ENCODE results near the gene RNF130.
A peak's percentile ranks its signal among the peaks of the same experiment; 100 is the strongest.

Gene RNF130

DNA sequence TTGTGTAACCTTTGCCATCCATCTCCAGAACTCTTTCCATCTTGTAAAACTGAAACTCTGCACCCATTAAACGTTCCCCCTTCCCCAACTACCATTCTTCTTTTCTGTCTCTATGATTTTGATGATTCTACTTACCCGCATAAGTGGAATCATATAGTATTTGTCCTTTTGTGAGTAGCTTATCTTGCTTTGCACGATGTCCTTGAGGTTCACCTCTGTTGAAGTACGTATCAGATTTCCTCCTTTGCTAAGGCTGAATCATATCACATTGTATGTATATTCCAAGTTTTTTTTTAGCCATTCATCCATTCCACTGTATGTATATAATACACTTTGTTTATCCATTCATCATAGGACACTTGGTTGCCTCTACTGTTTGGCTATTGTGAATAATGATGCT is 2.9 kb upstream of the RNF130 start:
- Histone ChIP-seq H3K36me3 (ENCODE audit: control insufficient read depth in 2 of 2, insufficient read depth in 2 of 2, low read length in 2 of 2) (no peaks in the 10 kb centered on the region), H3K9me3 (ENCODE audit: control insufficient read depth in 2 of 2, low read length in 2 of 2) (no peaks in the 10 kb centered on the region), H3K4me3 (ENCODE audit: low read length in 2 of 2) (no peak overlapping the region), H3K27me3 (ENCODE audit: control insufficient read depth in 2 of 2, insufficient read depth in 2 of 2, low read length in 2 of 2) (no peaks in the 10 kb centered on the region), H3K27ac (ENCODE audit: low read depth in 2 of 2, low read length in 2 of 2) (no peak overlapping the region), H3K4me1 (ENCODE audit: control insufficient read depth in 2 of 2, insufficient read depth in 2 of 2, low read length in 2 of 2) (peaks cover 7 to 15% of the 10 kb centered on the region in 2 donors), H3K9ac (ENCODE audit: low read depth in 1 of 2, low read length in 2 of 2) (no peak overlapping the region)

DNA sequence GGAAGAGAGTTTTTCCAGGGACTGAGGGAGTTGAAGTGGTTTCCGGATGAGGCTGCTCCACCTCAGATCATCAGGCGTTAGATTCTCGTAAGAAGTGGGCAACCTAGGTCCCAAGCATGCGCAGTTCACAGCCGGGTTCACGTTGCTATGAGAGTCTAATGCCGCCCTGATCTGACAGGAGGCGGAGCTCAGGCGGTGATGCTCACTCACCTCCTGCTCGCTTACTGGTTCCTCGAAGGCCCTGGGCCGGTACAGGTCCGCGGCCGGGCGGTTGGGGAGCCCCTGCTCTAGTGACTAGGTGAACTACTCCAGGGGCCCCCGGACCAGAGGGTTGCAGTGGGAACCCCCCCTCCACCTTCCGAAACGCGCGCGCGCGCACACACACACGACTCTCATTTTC is 997 bp upstream of the RNF130 start:
- Histone ChIP-seq H3K9me3 (ENCODE audit: control insufficient read depth in 2 of 2, low read length in 2 of 2) (no peaks in the 10 kb centered on the region), H3K27me3 (ENCODE audit: control insufficient read depth in 2 of 2, insufficient read depth in 2 of 2, low read length in 2 of 2) (no peaks in the 10 kb centered on the region), H3K36me3 (ENCODE audit: control insufficient read depth in 2 of 2, insufficient read depth in 2 of 2, low read length in 2 of 2) (no peaks in the 10 kb centered on the region), H3K27ac (ENCODE audit: low read depth in 2 of 2, low read length in 2 of 2) (peak overlapping the region in 1 of 2 donors; percentile 99), H3K4me3 (ENCODE audit: low read length in 2 of 2) (peak overlapping the region in 1 of 2 donors; percentile 83), H3K4me1 (ENCODE audit: control insufficient read depth in 2 of 2, insufficient read depth in 2 of 2, low read length in 2 of 2) (peaks cover 7 to 18% of the 10 kb centered on the region in 2 donors), H3K9ac (ENCODE audit: low read depth in 1 of 2, low read length in 2 of 2) (peak overlapping the region in 1 of 2 donors; percentile 90)

DNA sequence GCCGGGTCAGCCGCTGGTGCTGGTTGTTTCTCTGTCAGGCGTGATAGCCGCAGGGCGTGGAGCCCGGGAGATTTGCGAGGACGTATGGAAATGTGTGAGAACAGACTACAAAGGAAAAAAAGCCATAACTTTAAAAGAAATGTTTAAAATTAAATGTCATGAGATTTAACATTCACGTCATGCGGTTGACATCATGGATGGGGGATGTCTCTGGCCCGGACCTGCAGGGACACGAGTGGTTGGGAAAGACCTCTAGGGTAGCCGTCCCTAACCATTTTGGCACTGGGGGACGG is 643 bp upstream of the RNF130 start:
- Histone ChIP-seq H3K9ac (ENCODE audit: low read depth in 1 of 2, low read length in 2 of 2) (peak overlapping the region in 1 of 2 donors; percentile 90), H3K9me3 (ENCODE audit: control insufficient read depth in 2 of 2, low read length in 2 of 2) (no peaks in the 10 kb centered on the region), H3K27ac (ENCODE audit: low read depth in 2 of 2, low read length in 2 of 2) (peak overlapping the region; percentile 94 to 99), H3K27me3 (ENCODE audit: control insufficient read depth in 2 of 2, insufficient read depth in 2 of 2, low read length in 2 of 2) (no peaks in the 10 kb centered on the region), H3K4me1 (ENCODE audit: control insufficient read depth in 2 of 2, insufficient read depth in 2 of 2, low read length in 2 of 2) (peaks cover 7 to 18% of the 10 kb centered on the region in 2 donors), H3K36me3 (ENCODE audit: control insufficient read depth in 2 of 2, insufficient read depth in 2 of 2, low read length in 2 of 2) (no peaks in the 10 kb centered on the region), H3K4me3 (ENCODE audit: low read length in 2 of 2) (peak overlapping the region; percentile 31 to 83)

DNA sequence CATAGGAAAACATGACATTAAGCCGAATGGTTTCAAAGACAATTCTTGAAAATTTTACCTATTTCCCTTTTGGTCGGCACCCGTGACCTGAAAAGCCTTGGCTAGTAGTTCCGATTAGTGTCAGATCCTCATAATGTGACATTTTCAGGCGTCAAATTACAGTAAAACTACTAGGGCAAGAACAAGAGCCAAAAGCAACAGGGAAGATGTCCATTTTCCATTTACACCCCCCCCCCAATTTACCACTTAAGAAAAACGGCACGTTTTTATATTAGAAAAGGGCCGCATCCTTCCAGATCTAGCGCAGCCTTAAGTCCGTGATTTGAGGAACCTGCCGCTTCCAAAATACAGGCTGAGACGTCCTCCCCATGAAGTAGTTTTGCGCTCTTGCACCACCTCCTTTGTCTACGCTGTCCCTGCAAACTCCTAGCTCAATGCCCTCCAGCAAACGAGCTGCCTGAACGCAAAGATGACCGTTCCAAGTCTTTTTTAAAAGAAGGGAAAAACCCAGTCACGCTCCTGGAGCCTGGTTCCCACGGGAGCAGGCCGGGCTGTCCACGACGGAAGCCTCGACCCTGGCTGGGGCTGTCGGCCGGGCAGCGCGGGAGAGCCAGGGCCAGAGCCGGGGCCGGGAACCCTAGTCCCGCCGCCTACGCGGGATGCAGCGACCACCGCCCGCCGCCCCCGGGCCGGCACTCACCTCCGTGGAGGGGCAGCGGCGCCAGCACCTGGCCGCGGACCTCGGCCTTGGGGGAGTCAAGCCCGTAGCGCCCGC is 616 bp downstream of the RNF130 start:
- Histone ChIP-seq H3K4me1 (ENCODE audit: control insufficient read depth in 2 of 2, insufficient read depth in 2 of 2, low read length in 2 of 2) (peaks cover 8 to 18% of the 10 kb centered on the region in 2 donors), H3K27me3 (ENCODE audit: control insufficient read depth in 2 of 2, insufficient read depth in 2 of 2, low read length in 2 of 2) (no peaks in the 10 kb centered on the region), H3K36me3 (ENCODE audit: control insufficient read depth in 2 of 2, insufficient read depth in 2 of 2, low read length in 2 of 2) (no peaks in the 10 kb centered on the region), H3K27ac (ENCODE audit: low read depth in 2 of 2, low read length in 2 of 2) (peak overlapping the region; percentile 77 to 99), H3K9ac (ENCODE audit: low read depth in 1 of 2, low read length in 2 of 2) (peak overlapping the region; percentile 77 to 90), H3K4me3 (ENCODE audit: low read length in 2 of 2) (peak overlapping the region; percentile 83 to 86), H3K9me3 (ENCODE audit: control insufficient read depth in 2 of 2, low read length in 2 of 2) (no peaks in the 10 kb centered on the region)

DNA sequence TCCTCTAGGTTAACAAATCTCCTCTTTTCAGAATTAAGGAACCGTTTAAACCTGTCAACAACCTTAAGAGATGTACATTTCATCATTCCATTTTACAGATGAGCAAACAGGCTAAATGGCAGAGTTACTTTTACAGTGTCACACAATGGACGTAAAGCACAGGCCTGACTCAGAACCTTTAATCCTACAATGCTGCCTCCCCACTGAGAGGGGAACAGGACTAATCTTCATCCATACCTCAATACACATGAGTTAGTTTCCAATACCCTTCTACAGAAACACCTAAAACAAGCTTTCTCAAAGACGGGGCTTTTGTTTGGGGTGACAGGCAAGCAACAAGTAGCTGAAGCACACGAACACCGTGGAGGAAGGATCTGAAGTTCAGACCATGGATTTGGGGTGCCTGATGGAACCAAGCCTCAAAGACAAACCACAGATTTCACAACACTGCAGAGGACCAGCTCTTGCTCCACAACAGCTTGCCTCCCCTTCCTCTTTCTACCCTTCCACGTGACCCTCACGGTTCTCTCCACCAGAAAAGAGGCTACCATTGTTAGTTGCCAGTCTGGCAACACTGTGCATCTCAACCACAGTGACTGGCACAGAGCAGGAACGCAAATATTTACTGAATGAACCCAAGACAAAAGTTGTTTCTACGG is 1.8 kb downstream of the RNF130 start:
- no peaks in the 10 kb centered on the region for H3K9me3 ChIP-seq (ENCODE audit: control insufficient read depth in 2 of 2, low read length in 2 of 2)
- peaks cover 10 to 18% of the 10 kb centered on the region in 2 donors for H3K4me1 ChIP-seq (ENCODE audit: control insufficient read depth in 2 of 2, insufficient read depth in 2 of 2, low read length in 2 of 2)
- no peaks in the 10 kb centered on the region for H3K27me3 ChIP-seq (ENCODE audit: control insufficient read depth in 2 of 2, insufficient read depth in 2 of 2, low read length in 2 of 2)
- H3K4me3 ChIP-seq (ENCODE audit: low read length in 2 of 2): peak overlapping the region; percentile 83 to 86
- H3K36me3 ChIP-seq (ENCODE audit: control insufficient read depth in 2 of 2, insufficient read depth in 2 of 2, low read length in 2 of 2): no peaks in the 10 kb centered on the region
- H3K9ac ChIP-seq (ENCODE audit: low read depth in 1 of 2, low read length in 2 of 2): peak overlapping the region in 1 of 2 donors; percentile 63
- peak overlapping the region; percentile 55 to 77 for H3K27ac ChIP-seq (ENCODE audit: low read depth in 2 of 2, low read length in 2 of 2)

DNA sequence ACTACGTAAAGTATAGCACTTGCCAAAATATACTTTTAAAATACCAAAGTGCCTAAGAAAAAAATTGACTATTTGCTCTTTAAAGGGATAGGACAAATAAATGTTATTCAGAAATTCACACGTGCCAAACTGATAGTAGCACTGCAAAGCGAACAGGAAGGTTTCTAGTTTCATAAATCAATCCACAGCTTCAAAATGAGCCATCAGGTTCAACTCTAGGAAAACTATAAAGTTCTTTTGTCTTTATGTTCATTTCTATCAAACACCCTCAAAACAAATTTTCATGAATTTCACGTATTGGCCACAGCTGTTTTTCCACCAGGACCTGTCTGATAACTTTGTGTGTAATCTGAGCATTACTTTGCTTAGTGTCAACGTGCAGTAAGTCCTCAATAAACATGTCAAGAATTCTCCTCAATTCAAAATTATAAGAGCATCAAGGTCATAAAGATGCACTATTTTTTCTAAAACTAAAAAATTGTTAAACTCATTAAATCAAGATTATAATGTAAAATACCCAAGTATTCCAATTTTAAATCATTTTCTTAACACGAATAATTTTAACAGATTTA is 3.0 kb downstream of the RNF130 start:
- no peak overlapping the region for H3K4me3 ChIP-seq (ENCODE audit: low read length in 2 of 2)
- H3K36me3 ChIP-seq (ENCODE audit: control insufficient read depth in 2 of 2, insufficient read depth in 2 of 2, low read length in 2 of 2): no peaks in the 10 kb centered on the region
- H3K27ac ChIP-seq (ENCODE audit: low read depth in 2 of 2, low read length in 2 of 2): no peak overlapping the region
- no peaks in the 10 kb centered on the region for H3K27me3 ChIP-seq (ENCODE audit: control insufficient read depth in 2 of 2, insufficient read depth in 2 of 2, low read length in 2 of 2)
- H3K9ac ChIP-seq (ENCODE audit: low read depth in 1 of 2, low read length in 2 of 2): no peak overlapping the region
- peaks cover 10 to 18% of the 10 kb centered on the region in 2 donors for H3K4me1 ChIP-seq (ENCODE audit: control insufficient read depth in 2 of 2, insufficient read depth in 2 of 2, low read length in 2 of 2)
- H3K9me3 ChIP-seq (ENCODE audit: control insufficient read depth in 2 of 2, low read length in 2 of 2): no peaks in the 10 kb centered on the region

DNA sequence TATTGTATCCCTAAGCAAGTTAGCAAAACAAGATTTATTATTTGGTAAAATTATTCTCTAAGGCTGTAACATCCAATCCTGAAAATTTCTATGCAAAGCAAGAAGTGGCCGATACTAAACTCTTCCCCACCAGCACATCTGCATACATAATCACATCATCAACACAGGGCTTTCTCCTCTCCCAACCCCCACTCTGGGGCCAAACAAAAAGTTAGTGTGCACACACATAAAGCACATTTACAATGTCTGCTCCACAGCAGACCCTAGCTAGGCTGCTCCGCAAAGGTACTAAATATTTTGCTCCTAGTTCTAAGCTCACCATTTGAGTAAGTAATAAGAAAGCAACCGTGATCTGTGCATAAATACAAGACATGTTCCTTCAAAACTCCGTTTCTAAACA is 3.6 kb downstream of the RNF130 start:
- Histone ChIP-seq H3K9ac (ENCODE audit: low read depth in 1 of 2, low read length in 2 of 2) (no peak overlapping the region), H3K27me3 (ENCODE audit: control insufficient read depth in 2 of 2, insufficient read depth in 2 of 2, low read length in 2 of 2) (no peaks in the 10 kb centered on the region), H3K4me3 (ENCODE audit: low read length in 2 of 2) (no peak overlapping the region), H3K36me3 (ENCODE audit: control insufficient read depth in 2 of 2, insufficient read depth in 2 of 2, low read length in 2 of 2) (no peaks in the 10 kb centered on the region), H3K9me3 (ENCODE audit: control insufficient read depth in 2 of 2, low read length in 2 of 2) (no peaks in the 10 kb centered on the region), H3K27ac (ENCODE audit: low read depth in 2 of 2, low read length in 2 of 2) (no peak overlapping the region), H3K4me1 (ENCODE audit: control insufficient read depth in 2 of 2, insufficient read depth in 2 of 2, low read length in 2 of 2) (peaks cover 10 to 18% of the 10 kb centered on the region in 2 donors)

DNA sequence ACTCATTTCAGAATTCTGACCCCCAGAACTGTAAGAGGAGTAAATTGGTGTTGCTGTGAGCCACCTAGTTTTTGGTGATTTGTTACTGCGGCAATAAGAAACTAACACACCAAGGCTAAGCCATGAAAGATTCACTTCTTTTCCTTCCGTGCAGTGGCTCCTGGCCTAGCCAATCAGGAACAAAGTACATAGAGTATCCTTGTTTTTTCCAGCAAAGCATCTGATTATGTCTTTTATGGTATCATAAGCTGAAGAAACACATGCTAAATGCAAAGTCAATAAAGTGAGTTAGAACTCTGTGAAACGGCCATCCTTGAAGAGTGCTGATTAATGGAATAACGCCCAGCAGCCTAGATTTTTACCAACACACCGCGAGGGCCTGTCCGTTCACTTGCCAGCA is 11.4 kb downstream of the RNF130 start:
- Histone ChIP-seq H3K9ac (ENCODE audit: low read depth in 1 of 2, low read length in 2 of 2) (no peak overlapping the region), H3K9me3 (ENCODE audit: control insufficient read depth in 2 of 2, low read length in 2 of 2) (no peaks in the 10 kb centered on the region), H3K36me3 (ENCODE audit: control insufficient read depth in 2 of 2, insufficient read depth in 2 of 2, low read length in 2 of 2) (no peaks in the 10 kb centered on the region), H3K27ac (ENCODE audit: low read depth in 2 of 2, low read length in 2 of 2) (no peak overlapping the region), H3K4me3 (ENCODE audit: low read length in 2 of 2) (no peak overlapping the region), H3K27me3 (ENCODE audit: control insufficient read depth in 2 of 2, insufficient read depth in 2 of 2, low read length in 2 of 2) (no peaks in the 10 kb centered on the region), H3K4me1 (ENCODE audit: control insufficient read depth in 2 of 2, insufficient read depth in 2 of 2, low read length in 2 of 2) (no peaks in the 10 kb centered on the region)

DNA sequence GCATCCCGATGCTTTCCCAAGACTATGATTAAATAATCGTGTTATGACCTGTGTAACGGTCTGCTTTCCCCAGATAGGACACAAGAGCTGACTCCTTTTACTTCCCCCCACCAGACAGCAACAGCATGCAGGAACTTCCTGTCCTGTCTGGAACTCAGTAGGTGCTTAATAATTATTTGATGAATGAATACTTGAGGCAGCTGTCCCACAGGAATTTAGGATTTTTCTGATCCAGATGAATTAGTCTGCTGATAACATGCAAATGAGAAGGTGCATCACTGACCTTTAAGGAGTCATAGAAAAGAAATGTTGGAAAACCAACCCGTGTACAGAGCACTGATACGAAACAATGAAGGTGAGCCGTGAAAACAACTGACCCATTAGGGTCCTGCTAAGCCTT is 12.2 kb downstream of the RNF130 start:
- no peak overlapping the region for H3K9ac ChIP-seq (ENCODE audit: low read depth in 1 of 2, low read length in 2 of 2)
- H3K4me1 ChIP-seq (ENCODE audit: control insufficient read depth in 2 of 2, insufficient read depth in 2 of 2, low read length in 2 of 2): no peaks in the 10 kb centered on the region
- H3K9me3 ChIP-seq (ENCODE audit: control insufficient read depth in 2 of 2, low read length in 2 of 2): no peaks in the 10 kb centered on the region
- no peaks in the 10 kb centered on the region for H3K27me3 ChIP-seq (ENCODE audit: control insufficient read depth in 2 of 2, insufficient read depth in 2 of 2, low read length in 2 of 2)
- no peak overlapping the region for H3K27ac ChIP-seq (ENCODE audit: low read depth in 2 of 2, low read length in 2 of 2)
- no peaks in the 10 kb centered on the region for H3K36me3 ChIP-seq (ENCODE audit: control insufficient read depth in 2 of 2, insufficient read depth in 2 of 2, low read length in 2 of 2)
- no peak overlapping the region for H3K4me3 ChIP-seq (ENCODE audit: low read length in 2 of 2)

DNA sequence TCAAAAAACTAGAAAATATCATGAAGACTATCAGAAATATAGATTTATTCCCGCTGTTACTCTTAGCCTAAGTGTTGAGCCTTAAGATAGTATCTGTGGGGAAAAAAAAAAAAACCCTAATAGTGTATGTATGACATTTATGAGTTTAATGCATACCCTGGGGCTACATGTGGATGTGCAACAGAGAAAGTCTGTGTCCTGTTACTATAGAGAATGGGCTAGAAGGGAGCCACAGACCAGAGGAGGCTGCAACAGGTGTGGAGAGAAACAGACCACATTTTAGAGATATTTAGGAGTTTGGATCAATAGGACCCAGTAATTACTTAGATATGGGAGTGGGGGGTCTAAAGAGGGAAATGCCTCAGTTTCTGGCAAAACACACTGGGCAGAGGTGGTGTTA is 15.4 kb downstream of the RNF130 start:
- H3K27ac ChIP-seq (ENCODE audit: low read depth in 2 of 2, low read length in 2 of 2): no peak overlapping the region
- H3K9me3 ChIP-seq (ENCODE audit: control insufficient read depth in 2 of 2, low read length in 2 of 2): no peaks in the 10 kb centered on the region
- no peak overlapping the region for H3K4me3 ChIP-seq (ENCODE audit: low read length in 2 of 2)
- H3K4me1 ChIP-seq (ENCODE audit: control insufficient read depth in 2 of 2, insufficient read depth in 2 of 2, low read length in 2 of 2): no peaks in the 10 kb centered on the region
- no peaks in the 10 kb centered on the region for H3K27me3 ChIP-seq (ENCODE audit: control insufficient read depth in 2 of 2, insufficient read depth in 2 of 2, low read length in 2 of 2)
- H3K36me3 ChIP-seq (ENCODE audit: control insufficient read depth in 2 of 2, insufficient read depth in 2 of 2, low read length in 2 of 2): no peaks in the 10 kb centered on the region
- H3K9ac ChIP-seq (ENCODE audit: low read depth in 1 of 2, low read length in 2 of 2): no peak overlapping the region
